ENCODE measurements around the gene KLF13. TPM values are rescaled to one million over a fixed set of nuclear protein-coding genes. Genes with fewer than 3 reads are reported as not detected.
A peak's percentile ranks its signal among the peaks of the same experiment; 100 is the strongest.

Gene KLF13
- total RNA-seq, 1 donor: 66.2 TPM

DNA sequence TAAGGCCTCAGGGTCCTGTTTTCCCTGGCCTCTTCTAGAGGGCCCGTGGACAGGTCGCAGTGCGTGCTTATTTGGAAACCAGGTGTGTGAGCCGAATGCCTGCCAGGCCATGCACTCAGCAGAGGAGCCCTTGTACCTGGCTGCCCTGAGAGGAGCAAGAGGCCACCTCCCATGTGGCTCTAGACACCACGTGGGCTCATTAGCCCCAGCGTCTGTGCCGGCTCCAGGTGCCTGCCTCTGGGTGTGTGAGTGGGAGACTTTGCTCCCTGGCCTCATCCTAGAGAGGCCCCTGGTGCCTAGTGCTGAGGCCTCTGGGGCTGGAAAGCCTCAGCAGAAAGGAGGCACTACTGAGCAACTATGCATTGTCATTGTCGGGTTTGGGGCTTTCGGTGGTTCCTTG lies 50.4 kb downstream of the KLF13 start:
- DNase-seq (ENCODE audit: low read depth in 2 of 3, low spot score in 2 of 3): no peak

DNA sequence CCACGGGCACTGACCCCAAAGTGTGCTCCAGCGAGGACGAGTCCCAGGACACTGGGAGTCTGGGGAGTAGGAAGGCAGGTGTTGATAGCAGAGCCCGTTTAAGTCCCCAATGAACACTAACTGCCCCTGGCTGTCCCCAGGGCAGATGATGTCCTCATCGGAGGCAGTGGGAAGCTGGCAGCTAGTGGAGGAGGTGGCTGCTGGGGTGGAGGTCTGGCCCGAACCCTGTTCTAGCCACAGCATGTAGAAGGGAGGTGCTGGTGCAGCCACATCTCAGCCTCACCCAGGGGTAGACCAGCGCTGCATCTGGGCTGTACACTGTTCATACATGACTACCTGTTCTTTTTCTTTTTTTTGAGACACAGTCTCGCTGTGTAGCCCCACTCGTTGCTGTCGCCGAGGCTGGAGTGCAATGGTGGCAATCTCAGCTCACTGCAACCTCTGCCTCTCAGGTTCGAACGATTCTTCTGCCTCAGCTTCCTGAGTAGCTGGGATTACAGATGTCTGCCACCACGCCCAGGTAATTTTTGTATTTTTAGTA lies 51.8 kb downstream of the KLF13 start:
- DNase-seq (ENCODE audit: low read depth in 2 of 3, low spot score in 2 of 3): no peak

DNA sequence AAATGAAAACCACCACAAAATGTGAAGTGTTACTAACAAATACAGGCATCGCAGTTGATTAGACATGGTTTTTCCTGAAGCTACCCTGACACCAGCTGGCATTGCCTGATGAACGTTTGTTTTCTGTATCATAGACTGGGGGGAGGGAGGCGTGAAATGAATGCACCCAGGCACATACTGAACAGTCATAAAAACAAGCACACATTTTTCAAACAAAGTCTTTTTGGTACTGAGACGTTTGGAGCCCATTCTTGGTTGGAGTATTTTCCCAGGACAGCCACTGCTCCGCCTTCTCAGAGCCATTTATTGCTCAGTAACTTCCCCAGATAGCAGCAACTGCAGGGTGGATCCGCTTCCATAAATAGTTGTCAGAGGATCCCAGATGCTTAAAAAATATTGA lies 52.4 kb downstream of the KLF13 start:
- no peak for DNase-seq (ENCODE audit: low read depth in 2 of 3, low spot score in 2 of 3)

DNA sequence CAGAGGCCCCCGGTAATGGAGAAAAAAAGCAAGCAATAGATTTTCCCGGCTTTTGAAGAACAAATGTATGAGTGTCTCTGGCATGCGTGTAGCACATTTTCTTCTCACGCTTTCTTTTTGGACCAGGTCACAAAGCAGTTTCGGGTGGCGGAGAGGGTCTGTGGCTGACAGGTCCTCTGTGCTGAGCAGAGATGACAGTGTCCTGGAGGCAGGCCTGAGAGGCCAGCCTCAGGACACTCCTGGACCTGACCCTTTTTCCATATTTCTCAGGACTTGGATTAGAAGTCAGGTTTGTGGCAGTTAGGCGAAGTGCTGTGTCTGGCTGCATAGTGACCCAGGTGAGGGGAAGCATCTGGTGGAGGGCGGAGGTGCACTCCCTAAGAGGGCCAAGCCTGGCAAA lies 52.9 kb downstream of the KLF13 start:
- DNase-seq (ENCODE audit: low read depth in 2 of 3, low spot score in 2 of 3): no peak

DNA sequence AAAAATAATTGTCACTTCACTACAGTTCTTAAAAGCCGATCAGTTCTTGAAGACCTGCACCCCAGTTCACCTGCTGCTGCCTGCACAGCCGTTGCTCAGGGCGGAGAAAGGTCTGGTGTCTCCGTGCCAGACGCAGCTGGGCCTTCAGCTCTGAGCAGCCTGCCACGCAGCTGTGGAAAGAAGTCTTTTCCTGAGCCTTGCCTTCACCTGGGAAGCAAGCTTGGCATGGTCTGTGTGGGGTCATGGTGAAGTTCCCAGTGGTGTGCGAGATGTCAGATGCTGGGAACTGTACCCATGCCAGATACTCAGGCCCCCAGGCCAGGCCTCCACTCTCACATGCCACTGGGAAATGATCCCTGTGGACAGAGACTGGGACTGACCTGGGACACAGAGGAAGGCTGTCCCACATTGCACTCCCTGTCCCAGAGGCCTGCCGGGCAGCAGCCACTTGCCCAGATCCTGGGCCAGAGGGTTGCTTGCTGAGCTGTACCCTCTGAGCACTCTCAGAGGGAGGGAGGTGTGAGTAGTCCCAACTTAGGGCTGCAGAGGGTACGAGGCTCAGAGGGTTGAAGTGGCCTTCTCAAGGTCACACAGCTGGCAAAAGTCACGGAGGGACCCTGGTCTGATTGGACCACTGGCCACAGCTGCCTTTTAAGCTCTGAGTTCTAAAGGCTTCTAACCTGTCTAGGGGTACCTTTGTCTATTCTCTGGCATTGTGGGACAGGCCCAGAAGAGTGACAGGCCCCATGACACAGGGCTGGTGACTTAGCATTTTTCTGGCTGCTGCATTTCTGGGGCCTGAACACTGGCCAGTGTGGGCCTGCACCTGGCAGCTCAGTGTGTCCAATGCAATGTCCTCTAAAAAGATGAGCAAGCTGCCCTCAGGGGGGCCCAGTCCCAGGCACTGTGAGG lies 55.4 kb downstream of the KLF13 start:
- no peak for DNase-seq (ENCODE audit: low read depth in 2 of 3, low spot score in 2 of 3)

DNA sequence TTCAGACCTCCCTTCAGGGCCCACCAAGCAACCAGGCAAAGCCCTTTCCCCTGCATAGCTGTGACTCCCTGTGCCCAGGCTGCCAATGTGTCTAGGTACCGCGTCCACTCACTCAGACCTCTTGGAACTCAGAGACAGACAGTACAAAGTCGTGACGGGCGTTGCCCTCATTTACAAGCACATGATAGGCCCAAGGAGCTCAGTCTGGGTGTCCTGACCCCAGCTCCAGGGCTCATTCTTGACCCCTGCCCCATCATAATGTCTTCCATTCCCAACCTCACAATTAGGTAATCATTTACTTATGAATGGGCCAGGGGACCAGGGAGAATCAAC lies 56.0 kb downstream of the KLF13 start:
- no peak for DNase-seq (ENCODE audit: low read depth in 2 of 3, low spot score in 2 of 3)

DNA sequence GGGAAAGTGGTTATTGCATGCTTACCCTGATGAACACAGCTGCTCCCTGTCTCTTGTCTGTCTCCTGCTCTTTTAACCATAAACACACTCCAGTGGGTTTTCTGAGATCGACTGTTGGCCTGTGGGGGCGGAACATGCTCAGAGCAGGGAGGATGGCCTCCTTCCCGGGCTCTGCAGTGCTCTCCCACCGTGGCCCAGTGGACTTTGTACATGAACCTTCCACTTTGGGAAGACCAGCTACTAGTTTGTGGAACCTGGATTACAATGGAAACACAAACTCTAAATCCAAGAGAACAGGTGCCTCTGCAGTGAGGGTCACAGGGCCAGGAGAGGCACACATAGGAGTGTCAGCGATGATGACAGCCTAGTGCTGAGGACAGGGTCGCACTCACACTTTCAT lies 56.5 kb downstream of the KLF13 start:
- no peak for DNase-seq (ENCODE audit: low read depth in 2 of 3, low spot score in 2 of 3)

DNA sequence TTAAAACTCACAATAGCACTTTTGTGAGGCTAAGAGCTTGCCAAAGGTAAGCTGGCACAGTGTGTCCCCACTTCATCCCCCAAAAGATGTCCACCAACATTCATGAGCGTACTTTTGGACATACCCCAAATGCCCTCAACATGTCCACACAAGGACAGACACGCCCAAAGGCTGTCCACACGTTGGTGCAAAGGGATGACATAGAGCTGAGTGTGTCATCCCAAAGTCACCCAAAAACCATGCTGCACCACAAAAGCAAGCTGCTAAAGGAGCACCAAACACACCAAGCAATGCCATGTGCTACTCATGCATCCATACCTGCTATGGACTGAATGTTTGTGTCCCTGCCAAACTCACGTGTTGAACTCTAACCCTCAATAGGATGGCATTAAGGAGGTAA lies 57.9 kb downstream of the KLF13 start:
- DNase-seq (ENCODE audit: low read depth in 2 of 3, low spot score in 2 of 3): no peak

DNA sequence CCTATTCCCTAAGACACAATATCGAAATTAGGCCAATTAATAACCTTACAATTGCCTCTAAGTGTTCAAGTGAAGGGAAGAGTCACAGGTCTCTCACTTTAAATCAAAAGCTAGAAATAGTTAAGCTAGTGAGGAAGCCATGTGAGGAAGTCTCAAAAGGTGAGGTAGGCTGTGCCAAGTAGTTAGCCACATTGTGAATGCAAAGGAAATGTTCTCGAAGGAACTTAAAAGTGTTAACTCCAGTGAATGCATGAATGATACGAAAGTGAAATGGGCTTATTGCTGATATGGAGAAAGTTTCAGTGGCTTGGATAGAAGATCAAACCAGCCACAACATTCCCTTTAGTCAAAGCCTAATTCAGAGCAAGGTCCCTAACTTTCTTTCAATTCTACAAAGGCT lies 59.1 kb downstream of the KLF13 start:
- DNase-seq (ENCODE audit: low read depth in 2 of 3, low spot score in 2 of 3): no peak

DNA sequence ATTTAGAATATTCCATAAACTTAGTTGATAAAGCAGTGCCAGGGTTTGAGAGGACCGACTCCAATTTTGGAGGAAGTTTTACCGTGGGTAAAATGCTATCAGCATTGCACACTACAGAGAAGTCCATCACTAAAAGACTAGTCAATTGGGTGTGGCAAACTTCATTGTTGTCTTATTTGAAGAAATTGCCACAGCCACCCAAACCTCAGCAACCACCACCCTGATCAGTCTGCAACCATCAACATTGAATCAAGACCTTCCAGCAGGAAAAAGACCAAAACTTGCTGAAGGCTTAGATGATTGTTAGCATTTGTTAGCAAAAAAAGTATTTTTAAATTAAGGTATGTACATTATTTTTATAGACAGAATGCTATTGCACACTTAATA lies 60.5 kb downstream of the KLF13 start:
- DNase-seq (ENCODE audit: low read depth in 2 of 3, low spot score in 2 of 3): no peak

DNA sequence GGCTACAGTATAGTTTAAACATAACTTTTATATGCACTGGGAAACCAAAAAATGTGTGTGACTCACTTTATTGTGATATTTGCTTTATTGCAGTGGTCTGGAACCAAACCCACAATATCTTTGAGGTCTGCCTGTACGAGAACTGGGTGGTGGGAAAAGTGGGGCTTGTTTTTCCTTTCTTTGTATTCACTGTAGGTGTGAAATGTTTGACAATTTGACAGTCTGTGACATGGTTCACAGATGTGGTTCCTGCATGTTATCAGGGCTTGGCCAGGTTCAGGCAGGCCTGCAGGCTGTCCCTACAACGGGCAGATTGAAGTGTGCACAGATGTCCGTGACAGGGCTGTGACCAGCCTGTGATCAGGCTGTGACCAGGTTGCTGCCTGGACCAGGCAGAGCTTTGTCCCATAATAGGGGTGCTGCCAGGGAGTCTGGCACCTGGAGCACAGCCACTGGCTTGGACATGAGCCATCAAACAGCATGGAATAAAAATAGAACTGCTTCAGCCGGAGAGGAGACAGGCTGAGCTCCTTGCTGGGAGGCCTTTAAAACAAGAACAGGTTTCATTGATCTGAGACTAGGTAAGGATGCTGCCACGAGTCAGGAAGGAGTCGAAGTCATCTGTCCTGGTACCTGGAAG lies 61.0 kb downstream of the KLF13 start:
- peak in 1 of 3 donors; percentile 33 for DNase-seq (ENCODE audit: low read depth in 2 of 3, low spot score in 2 of 3)

DNA sequence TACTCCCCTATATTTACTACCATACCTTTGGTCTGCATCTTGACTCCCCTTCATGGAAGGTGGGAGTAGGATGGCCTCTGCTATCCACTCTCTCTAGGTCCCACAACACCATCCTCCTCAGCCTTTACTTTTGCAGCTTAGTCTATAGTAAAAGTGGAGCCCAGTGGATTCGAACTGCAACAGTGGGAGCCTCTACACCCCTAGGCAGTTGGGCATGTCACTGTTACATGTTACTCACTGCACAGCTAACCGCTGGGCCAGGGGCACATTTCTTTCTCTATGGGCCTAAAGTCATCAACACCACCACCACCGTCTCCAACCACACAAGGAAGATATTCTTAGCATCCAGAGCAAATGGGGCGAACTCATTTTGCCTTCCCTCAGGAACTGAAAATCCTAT lies 62.9 kb downstream of the KLF13 start:
- DNase-seq (ENCODE audit: low read depth in 2 of 3, low spot score in 2 of 3): no peak

DNA sequence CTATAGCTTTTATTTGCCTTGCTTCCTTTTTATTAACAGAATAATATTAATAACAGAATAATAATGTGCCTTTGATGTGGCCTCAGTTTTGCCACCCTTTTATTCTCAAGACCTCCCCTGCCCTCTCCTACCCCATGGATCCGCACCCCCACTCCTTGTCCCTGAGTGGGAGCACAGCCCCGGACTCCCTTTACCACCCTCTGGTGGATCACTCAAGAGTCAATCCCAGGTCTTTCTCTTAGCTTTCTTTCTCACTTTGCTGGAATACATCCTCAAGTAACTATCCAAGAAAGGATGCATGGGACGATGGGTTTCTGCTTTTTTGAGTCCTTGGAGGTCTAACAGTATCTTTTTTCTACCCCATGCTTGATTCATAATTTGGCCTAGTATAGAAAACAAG lies 63.4 kb downstream of the KLF13 start:
- DNase-seq (ENCODE audit: low read depth in 2 of 3, low spot score in 2 of 3): no peak

DNA sequence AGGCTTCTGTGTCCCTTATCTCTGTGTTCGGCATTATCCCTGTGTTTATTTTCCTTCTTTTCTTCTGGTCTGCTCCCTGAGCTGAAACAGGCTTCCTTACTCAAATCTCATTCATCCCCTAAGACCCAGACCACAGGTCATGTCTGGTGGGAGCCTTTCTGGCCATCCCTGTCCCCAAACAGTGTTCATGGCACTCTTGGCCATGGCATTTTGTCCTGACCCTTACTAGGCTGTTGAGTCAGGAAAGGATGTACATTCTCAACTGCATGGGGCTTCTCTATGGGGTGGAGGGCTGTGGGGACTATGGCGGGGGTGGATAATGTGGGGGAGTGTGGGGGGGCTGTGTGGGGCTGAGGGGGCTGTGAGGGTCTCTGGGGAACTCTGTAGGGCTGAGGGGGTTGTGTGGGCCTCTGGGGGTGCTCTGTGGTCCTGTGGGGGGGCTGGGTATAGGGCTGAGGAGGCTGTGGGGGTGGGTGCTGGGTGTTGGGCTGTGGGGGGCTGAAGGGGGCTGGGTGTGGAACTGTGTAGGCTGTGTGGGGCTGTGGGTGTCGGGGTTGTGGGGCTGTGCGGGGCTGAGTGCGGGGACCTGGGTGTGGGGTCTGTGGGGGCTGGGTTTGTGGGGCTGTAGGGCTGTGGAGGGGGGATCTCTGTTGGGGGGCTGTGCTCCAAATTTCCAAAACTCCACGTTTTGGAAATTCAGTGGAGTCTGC lies 64.3 kb downstream of the KLF13 start:
- no peak for DNase-seq (ENCODE audit: low read depth in 2 of 3, low spot score in 2 of 3)

DNA sequence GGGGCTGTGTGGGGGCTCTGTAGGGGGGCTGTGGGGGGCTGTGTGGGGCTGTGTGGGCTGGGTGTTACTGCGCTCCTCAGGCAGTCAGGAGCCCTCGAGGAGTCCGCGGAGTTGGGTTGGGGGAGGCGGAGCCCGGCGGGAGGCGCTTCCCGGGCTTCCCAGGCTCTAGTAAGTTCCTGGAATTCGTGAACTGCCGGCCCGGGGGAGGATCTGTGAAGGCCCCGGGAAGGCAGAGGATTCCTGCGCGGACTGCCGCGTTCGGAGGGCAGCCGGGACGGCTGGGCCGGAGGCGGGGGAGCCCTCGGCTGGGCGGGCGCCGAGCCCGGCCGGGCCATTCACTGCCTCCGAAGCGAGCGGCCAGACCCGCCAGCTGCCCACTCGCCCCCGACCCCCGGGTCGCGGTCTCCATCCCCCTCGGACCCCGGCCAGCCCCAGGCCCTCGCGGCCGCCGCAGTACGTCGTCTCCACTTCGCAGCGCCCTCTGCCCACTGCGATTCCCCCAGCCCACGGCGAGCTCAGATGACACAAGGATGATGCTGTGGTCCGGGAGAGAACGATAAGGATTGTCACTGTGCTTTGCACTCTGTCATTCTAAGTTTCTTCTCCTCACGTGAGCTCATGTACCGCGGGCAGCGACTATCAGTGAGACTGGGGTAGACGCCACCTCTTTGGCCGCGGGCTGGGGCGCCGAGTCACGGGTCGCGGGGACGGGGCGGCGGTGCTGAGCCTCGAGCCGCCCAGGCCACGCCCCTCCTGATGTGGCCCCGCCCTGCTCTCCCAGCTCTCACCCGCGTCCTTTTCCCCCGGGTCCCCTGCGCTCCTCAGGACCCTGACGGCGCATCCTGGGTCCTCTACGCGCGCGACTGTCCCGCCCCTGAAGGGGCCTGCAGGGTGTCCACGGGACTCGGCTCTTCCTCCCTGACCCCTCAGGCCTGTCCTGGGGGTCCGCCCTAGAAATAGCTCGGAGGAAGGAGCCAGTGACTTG lies 65.3 kb downstream of the KLF13 start:
- peak; percentile 50 to 72 (median 67) for DNase-seq (ENCODE audit: low read depth in 2 of 3, low spot score in 2 of 3)

DNA sequence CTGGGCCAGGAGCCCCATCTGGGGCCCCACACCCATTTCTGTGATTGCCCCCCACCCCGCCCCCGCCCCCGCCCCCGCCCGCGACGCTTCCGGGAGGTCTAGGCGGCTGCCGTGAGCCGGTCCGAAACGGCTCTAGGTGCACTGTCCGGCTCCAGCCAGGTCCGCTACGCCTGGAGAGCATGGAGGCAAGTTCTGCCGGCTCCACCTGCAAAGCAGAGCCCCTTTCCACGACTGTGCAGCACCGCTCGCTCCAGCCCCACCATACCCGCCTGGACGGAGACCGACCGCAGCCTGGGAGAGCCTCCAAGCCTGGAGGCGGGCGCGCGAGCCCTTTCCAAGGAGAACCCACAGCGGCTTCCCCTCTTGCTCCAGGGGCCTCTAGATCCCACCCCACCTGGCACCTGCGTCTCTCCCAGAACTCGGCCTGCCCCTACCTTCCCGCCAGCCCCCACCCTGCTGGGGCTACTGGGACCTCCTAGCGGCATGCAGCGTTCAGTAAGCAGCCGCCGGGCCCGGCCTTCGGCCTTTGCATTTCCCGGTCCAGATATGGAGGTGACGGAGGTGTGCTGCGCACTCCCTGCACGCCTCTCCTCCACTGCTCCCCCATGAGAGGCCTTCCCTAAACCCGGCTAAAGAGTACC lies 66.2 kb downstream of the KLF13 start:
- DNase-seq (ENCODE audit: low read depth in 2 of 3, low spot score in 2 of 3): peak in 1 of 3 donors; percentile 7

DNA sequence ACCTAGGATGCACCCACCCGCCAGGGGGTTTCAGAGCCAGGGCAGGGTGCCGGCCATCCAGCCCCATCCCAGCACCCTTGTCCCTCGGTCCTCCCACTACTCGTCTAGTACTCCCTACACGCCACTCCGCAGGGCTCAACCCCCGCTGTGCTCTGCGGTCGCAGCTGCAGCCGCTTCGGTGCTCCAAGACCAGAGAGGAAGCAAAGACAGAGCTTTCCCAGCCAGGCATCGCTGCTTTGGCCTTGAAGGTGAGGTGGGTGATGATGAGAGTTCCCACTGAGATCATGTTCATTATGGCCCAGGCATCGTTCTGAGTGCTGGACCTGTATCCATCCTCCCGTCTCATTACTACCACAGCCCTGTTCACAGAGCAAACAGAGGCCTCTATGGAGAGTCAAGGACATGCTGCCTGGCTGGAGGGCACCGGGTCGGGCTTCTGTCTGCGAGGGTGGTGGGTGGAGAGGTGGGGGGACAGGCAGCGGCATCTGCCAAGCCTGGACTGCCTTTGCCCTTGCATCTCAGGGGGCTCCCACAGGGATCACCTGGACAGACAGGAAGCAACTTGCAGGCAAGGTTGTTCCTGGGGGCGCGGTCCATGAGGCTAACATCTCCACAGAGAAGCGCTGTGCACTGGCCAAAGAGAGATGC lies 66.9 kb downstream of the KLF13 start:
- DNase-seq (ENCODE audit: low read depth in 2 of 3, low spot score in 2 of 3): peak in 1 of 3 donors; percentile 23

DNA sequence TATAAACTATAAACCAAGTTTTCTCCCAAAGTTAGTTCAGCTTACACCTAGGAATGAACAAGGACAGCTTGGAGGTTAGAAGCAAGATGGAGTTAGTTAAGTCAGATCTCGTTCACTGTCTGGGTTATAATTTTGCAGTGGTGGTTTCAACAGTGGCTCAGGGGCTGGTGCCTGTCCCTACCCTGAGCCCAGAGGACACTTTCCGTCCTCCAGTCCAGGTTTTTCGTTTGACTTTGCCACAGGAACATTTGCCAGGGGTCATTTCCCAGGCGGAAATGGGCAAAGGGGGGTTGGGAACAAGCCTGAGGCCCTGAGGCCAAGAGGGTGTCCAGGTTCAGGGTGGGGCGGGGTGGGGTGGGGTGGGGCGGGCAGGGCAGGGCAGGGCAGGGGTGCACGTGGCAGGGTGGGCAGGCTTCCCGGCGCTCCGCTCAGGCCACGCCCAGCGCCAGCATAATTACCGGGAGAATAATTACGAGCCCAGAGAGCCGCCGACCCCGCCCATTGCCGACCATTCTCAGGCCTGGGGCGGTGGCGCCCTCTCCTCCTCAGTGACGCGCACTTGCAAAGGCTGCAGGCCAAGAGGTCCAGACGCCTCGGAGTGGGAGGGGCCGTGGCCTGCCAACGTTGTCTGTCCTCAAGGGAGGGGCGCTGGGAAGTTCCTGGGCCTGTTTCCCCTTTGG lies 70.4 kb downstream of the KLF13 start:
- peak in 2 of 3 donors; percentile 32 to 41 for DNase-seq (ENCODE audit: low read depth in 2 of 3, low spot score in 2 of 3)

Data from hematopoietic multipotent progenitor cell (in vitro differentiated cells).